Muscle layer of colon (tissue), 2 donors: Measurements from ENCODE around the gene ADRB2.

Experiments used
- H3K27ac ChIP-seq: one replicate; pipeline ENCODE4 v1.7.0; 2013; ENCODE audit warnings: low read depth, mild to moderate bottlenecking, low read length, moderate library complexity
- H3K27me3 ChIP-seq, 2 donors: one replicate each; pipeline ENCODE4 v1.7.0; 2013; ENCODE audit warnings: low read length in 2 of 2, mild to moderate bottlenecking in 2 of 2; ENCODE audit not compliant: insufficient read depth in 2 of 2, control insufficient read depth in 1 of 2
- H3K36me3 ChIP-seq: one replicate; pipeline ENCODE4 v1.7.0; 2013; ENCODE audit warnings: mild to moderate bottlenecking, low read length; ENCODE audit not compliant: insufficient read depth
- H3K4me1 ChIP-seq: one replicate; pipeline ENCODE4 v1.7.0; 2013; ENCODE audit warnings: mild to moderate bottlenecking, low read length; ENCODE audit not compliant: insufficient read depth
- H3K4me3 ChIP-seq, 2 donors: one replicate each; pipeline ENCODE4 v1.7.0; 2013; ENCODE audit warnings: low read length in 2 of 2, low read depth in 1 of 2, mild to moderate bottlenecking in 1 of 2, moderate library complexity in 1 of 2
- H3K9ac ChIP-seq: one replicate; pipeline ENCODE4 v1.7.0; 2013; ENCODE audit warnings: low read length
- H3K9me3 ChIP-seq: one replicate; pipeline ENCODE4 v1.7.0; 2013; ENCODE audit warnings: mild to moderate bottlenecking, low read length
- donor health status: abdominal sarcoma.
- donor health status: Adenocarcinoma of cecum.

The ADRB2 gene

GRCh38 chr5:148834689-148835088 lies 8.3 kb downstream of the ADRB2 start:
- H3K4me1 ChIP-seq, result peaks cover 11% of the 10 kb centered on the region
- H3K36me3 ChIP-seq, result no peaks in the 10 kb centered on the region
- no peak overlapping the region for H3K9ac ChIP-seq
- H3K27ac ChIP-seq, result no peak overlapping the region
- no peaks in the 10 kb centered on the region for H3K27me3 ChIP-seq
- no peak overlapping the region for H3K4me3 ChIP-seq
- H3K9me3 ChIP-seq, result no peaks in the 10 kb centered on the region

DNA sequence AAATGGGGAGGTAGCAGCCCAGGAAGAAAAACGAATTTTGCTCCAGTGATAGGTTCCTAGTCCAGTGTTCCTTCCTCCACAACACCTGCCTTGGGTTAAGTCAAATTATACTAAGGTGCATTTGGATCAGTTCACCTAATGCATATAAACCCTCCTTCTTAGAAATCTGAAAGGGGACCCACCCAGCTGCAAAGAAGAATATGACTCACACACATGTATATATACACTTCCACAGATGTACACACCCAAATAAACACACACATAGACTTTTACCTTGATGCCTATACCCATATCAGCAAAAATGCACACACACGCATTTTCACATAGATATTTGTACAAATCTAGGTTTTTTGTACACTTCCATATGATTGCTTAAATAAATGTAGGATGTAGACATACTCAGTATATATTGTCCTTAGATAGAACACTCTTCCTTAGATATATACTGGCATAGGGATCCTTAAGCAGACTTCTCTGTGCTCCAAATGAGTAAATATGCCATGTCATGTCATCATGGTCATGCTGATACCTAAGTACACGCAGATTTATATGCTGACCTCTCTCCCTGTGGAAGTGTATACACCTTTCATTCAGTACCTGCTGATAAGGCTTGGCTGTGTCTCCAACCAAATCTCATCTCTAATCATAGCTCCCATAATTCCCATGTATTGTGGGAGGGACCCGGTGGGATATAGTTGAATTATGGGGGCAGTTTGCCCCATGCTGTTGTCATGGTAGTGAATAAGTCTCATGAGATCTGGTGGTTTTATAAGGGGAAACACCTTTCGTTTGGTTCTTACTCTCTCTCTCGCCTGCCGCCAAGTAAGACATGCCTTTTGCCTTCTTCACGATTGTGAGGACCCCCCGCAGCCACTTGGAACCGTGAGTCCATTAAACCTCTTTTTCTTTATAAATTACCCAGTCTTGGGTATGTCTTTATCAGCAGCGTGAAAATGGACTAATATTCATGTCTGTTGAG lies 10.2 kb downstream of the ADRB2 start:
- Histone ChIP-seq H3K4me3 (no peak overlapping the region), H3K9ac (no peak overlapping the region), H3K27me3 (no peaks in the 10 kb centered on the region), H3K9me3 (no peaks in the 10 kb centered on the region), H3K27ac (no peak overlapping the region), H3K36me3 (no peaks in the 10 kb centered on the region), H3K4me1 (peaks cover 7% of the 10 kb centered on the region)

DNA sequence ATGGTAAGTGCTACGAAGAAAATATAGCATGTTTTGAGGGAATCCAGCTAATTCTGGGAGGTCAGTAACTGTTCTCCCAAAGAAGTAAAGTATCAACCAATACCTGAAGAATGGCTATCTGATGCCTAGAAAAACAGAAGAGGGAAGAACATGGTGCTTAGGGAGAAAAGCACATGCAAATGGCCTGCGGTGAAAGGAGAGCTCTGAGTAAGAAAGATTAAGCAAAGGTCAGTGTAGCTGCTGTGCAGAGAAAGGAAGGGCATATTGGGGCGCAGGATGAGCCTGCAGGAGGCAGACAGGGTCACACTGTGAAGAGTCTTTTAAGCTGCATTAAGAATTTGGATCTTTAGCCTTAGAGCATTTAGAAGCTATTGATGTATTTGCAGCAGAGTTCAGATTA lies 11.0 kb downstream of the ADRB2 start:
- Histone ChIP-seq H3K9me3 (no peaks in the 10 kb centered on the region), H3K9ac (no peak overlapping the region), H3K4me1 (peaks cover 12% of the 10 kb centered on the region), H3K27me3 (no peaks in the 10 kb centered on the region), H3K27ac (no peak overlapping the region), H3K4me3 (no peak overlapping the region), H3K36me3 (no peaks in the 10 kb centered on the region)

DNA sequence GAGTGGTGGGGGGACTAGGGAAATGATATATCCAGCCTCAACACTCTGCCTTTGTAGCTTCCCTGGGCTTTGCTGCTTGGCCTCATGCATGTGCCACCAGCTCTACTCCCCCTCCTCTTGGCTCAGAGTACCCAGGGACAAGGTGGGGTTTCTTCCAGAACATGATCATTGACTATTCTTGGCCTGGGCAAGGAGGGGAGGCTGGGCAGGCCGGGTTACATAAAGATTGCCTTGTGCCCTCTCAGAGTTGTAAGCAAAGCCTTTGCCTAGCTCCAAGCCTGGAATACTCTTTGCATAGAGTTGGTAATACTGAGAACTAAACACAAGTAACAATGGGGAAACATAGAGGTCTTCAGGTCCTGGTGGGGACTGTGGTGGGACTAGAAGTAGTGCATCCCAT lies 11.9 kb downstream of the ADRB2 start:
- Histone ChIP-seq H3K4me3 (no peak overlapping the region), H3K27ac (no peak overlapping the region), H3K9ac (no peak overlapping the region), H3K4me1 (peaks cover 14% of the 10 kb centered on the region), H3K27me3 (no peaks in the 10 kb centered on the region), H3K9me3 (no peaks in the 10 kb centered on the region), H3K36me3 (no peaks in the 10 kb centered on the region)

DNA sequence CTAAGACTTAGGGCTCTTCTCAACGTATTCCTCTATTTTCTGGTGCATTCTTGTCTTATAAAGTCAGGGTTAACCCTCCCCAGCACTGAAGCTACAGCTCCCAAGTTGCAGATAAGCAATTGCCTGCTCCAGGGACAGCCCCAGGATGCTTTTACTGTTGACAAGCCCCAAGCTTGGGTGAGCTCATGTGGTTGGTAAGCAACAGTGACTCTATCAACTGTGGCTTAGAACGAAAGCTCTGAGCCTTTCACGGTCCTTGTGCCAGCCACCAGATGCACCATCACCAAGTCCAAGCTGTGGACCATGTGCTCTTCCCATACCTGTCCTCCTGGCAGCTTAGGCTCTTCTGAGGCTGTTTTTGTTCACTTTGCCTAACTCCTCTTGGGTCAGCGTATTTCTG lies 13.5 kb downstream of the ADRB2 start:
- Histone ChIP-seq H3K27ac (no peak overlapping the region), H3K36me3 (no peaks in the 10 kb centered on the region), H3K9me3 (no peaks in the 10 kb centered on the region), H3K4me3 (no peak overlapping the region), H3K4me1 (peaks cover 14% of the 10 kb centered on the region), H3K9ac (no peak overlapping the region), H3K27me3 (no peaks in the 10 kb centered on the region)

DNA sequence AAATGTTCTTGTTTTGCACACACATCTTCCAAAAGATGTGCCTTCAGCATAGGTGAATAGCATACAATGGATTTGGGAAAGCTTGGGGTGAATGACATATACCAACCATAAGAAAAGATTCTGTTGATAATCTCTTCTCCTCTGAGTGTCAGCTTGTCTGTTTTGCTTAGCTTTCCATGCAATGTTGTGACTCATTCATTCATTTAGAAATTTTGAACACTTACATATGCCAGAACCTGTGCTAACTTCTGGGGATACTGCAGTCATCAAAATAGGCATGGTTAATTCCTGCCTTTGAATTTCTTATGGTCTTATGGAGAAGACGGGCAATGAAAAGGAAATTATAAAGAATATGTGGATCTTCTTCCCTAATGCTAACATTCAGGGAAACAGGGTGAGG lies 14.1 kb downstream of the ADRB2 start:
- Histone ChIP-seq H3K4me3 (no peak overlapping the region), H3K9ac (no peak overlapping the region), H3K4me1 (peaks cover 14% of the 10 kb centered on the region), H3K36me3 (no peaks in the 10 kb centered on the region), H3K9me3 (no peaks in the 10 kb centered on the region), H3K27ac (no peak overlapping the region), H3K27me3 (no peaks in the 10 kb centered on the region)

GRCh38 chr5:148841519-148841918 lies 15.1 kb downstream of the ADRB2 start:
- no peaks in the 10 kb centered on the region for H3K36me3 ChIP-seq
- peaks cover 14% of the 10 kb centered on the region for H3K4me1 ChIP-seq
- no peak overlapping the region for H3K4me3 ChIP-seq
- no peaks in the 10 kb centered on the region for H3K9me3 ChIP-seq
- H3K9ac ChIP-seq, result no peak overlapping the region
- H3K27me3 ChIP-seq, result no peaks in the 10 kb centered on the region
- H3K27ac ChIP-seq, result no peak overlapping the region

DNA sequence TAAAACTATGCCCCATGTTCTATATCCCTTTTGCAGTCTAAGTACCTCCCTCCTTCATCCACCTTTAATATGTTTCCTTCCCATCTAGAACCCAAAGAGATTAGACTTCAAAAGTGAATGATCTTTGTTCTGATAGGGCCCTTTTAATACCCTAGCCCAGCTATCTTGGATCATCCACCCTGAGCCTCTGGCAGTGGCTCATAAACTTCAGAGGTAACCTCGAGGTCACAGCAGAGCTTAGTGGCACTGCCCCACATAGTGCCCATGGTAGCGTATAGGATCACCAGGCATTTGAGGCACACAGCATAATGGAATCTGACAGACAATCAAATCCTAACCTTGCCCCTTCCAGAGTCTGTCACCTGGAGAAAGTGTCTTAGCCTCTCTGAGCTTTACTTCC lies 15.8 kb downstream of the ADRB2 start:
- Histone ChIP-seq H3K36me3 (no peaks in the 10 kb centered on the region), H3K27ac (no peak overlapping the region), H3K4me3 (no peak overlapping the region), H3K27me3 (no peaks in the 10 kb centered on the region), H3K4me1 (peaks cover 14% of the 10 kb centered on the region), H3K9me3 (no peaks in the 10 kb centered on the region), H3K9ac (no peak overlapping the region)

DNA sequence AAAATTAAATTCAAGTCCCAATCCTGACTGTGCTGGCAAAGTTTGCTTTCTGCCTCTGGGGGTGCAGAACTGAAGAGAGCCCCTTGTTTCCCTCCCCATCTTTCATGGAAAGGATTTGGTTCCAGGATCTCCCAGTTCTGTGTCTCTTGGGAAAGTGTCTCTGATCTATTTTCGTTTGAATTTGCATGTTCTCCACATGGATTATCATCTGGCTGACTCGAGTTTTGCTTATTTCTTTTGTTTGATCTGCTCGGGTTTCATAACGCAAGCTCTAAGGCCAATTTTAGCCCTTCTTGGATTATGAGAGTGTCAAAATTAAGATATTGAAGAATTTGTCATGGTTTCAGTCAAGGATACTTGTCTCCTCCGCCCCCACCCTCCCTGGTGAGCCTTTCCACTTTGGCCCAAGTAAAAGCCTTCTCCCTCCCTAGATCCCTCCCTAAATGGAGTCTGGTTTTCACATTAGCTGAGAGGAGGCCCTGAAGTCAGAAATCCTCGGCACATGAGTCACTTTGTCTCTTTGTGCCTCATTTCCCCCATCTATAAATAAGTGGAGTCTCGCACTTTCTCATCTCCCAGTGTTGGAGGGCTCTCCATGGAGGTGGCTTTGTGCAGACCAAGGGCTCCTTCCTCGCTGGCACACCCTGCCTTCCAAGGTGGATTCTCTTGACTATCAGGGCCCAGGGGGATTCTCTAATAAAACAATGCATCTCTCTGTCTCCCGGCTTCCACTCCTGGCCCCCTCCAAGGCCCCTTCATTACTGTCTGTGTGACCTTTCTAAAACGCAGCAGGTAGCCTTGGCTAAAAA lies 17.3 kb downstream of the ADRB2 start:
- H3K27me3 ChIP-seq, result no peaks in the 10 kb centered on the region
- H3K4me1 ChIP-seq, result peaks cover 14% of the 10 kb centered on the region
- no peaks in the 10 kb centered on the region for H3K9me3 ChIP-seq
- no peak overlapping the region for H3K9ac ChIP-seq
- H3K27ac ChIP-seq, result no peak overlapping the region
- no peaks in the 10 kb centered on the region for H3K36me3 ChIP-seq
- no peak overlapping the region for H3K4me3 ChIP-seq

DNA sequence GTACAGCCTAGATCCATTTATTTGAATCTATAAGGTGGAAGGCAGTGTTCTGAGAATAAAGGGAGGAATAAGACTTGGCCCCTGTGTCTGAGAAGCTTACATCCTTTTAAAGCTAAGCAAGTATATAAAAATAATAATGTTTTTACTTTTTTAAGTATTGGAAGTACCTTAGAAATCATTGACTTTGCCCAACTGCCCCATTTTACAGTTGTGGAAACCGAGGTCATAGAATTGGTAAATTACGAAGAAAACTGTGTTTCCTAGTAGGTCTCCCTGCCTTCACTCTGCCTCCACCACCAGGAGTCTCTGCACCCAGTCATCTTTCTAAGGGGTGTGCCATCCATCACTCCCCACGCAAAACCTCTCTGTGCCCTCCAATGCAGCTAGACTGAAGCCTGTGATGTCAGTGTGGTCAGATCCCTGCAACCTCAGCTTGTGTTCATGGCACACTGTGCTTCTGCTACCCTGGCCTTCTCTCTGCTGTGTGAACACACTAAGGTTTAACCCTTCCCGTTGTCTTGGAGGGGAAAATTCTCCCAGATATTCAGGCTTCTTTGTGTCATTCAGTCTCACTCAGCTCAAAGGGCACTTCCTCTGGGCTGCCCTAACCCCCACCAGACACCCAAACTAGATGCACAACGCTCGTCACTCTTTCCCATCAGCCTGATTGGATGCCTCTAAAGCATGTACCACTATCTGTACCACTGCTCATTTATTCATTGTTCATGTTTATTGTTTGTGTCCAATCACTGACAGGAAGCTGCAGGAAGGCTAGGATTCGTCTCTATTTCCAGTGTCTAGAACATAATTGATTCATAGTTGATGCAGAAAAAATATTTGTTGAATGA lies 18.2 kb downstream of the ADRB2 start:
- H3K4me1 ChIP-seq, result peaks cover 14% of the 10 kb centered on the region
- H3K36me3 ChIP-seq, result no peaks in the 10 kb centered on the region
- H3K9ac ChIP-seq, result no peak overlapping the region
- H3K9me3 ChIP-seq, result no peaks in the 10 kb centered on the region
- no peak overlapping the region for H3K27ac ChIP-seq
- H3K27me3 ChIP-seq, result no peaks in the 10 kb centered on the region
- no peak overlapping the region for H3K4me3 ChIP-seq

DNA sequence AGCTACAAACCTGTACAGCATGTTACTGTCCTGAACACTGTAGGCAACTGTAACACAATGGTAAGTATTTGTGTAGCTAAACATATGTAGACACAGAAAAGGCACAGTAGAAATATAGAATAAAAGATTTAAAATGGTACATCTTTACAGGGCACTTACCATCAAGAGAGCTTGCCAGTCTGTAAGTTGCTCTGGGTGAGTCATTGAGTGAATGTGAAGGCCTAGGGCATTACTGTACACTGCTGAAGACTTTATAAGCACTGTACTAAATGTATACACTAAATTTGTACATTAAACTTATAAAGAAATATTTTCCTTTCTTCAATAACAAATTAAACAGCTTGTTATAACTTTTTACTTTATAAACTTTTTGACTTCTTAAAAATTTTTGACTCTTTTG lies 20.5 kb downstream of the ADRB2 start:
- no peaks in the 10 kb centered on the region for H3K27me3 ChIP-seq
- H3K4me3 ChIP-seq, result no peak overlapping the region

More for the DNA sequence above, 20.5 kb downstream of the ADRB2 start:
- Histone ChIP-seq H3K27ac (no peak overlapping the region), H3K9me3 (no peaks in the 10 kb centered on the region), H3K4me1 (peaks cover 7% of the 10 kb centered on the region), H3K36me3 (no peaks in the 10 kb centered on the region), H3K9ac (no peak overlapping the region)
